Stimulated activated memory B cell treated with anti-CD40 and anti-IgM and Interleukin-4, amounts not matched to agents 10 μg/mL and 1 μg/mL and 100 μg/mL, for 72 hours (primary cell): Measurements from ENCODE around the gene ANKRD37.
A peak's percentile ranks its signal among the peaks of the same experiment; 100 is the strongest.
"Not testable (repeated sequence)": the region's sequence is repeated elsewhere in the genome, so short reads cannot be mapped to it uniquely, and the experiment has no call there.

Experiments used
- ATAC-seq: fragments of 150-1000 bp; cut with Tn5 transposase; 2 replicates; pipeline ENCODE4 v1.10.0; 2021
- H3K27ac Mint-ChIP-seq: one replicate; pipeline ENCODE4 v1.8.0; 2022; ENCODE audit warnings: mild to moderate bottlenecking, mixed read lengths
- H3K27me3 Mint-ChIP-seq: one replicate; pipeline ENCODE4 v1.8.0; 2022; ENCODE audit warnings: mixed read lengths
- H3K36me3 Mint-ChIP-seq: one replicate; pipeline ENCODE4 v1.8.0; 2022; ENCODE audit warnings: mixed read lengths
- H3K4me1 Mint-ChIP-seq: one replicate; pipeline ENCODE4 v1.8.0; 2022; ENCODE audit warnings: mixed read lengths
- H3K4me3 Mint-ChIP-seq: one replicate; pipeline ENCODE4 v1.8.0; 2022; ENCODE audit warnings: mild to moderate bottlenecking, moderate library complexity, mixed read lengths
- H3K9me3 Mint-ChIP-seq: one replicate; pipeline ENCODE4 v1.8.0; 2022; ENCODE audit warnings: mixed read lengths

Gene ANKRD37

GRCh38 chr4:185396724-185397385 lies at the start of gene ANKRD37:
ANKRD37 (plus strand) TSS chr4:185396841; CDS start chr4:185396924, 83 bp downstream.
- no peaks in the 10 kb centered on the region for H3K27me3 Mint-ChIP-seq
- H3K27ac Mint-ChIP-seq: peak within 1 kb of the TSS; percentile 95
- H3K4me1 Mint-ChIP-seq: peaks cover 47% of the 10 kb centered on the region
- H3K36me3 Mint-ChIP-seq: peaks cover 15% of the 10 kb centered on the region
- ATAC-seq: no peak
- peak within 1 kb of the TSS; percentile 91 for H3K4me3 Mint-ChIP-seq
- H3K9me3 Mint-ChIP-seq: no peaks in the 10 kb centered on the region

GRCh38 chr4:185346975-185347601 lies 49.6 kb upstream of the ANKRD37 start:
- no peak for ATAC-seq
- Mint-ChIP-seq H3K27ac (no peak overlapping the region), H3K4me3 (no peak overlapping the region), H3K9me3 (no peaks in the 10 kb centered on the region), H3K36me3 (peaks cover 60% of the 10 kb centered on the region), H3K4me1 (peaks cover 48% of the 10 kb centered on the region), H3K27me3 (no peaks in the 10 kb centered on the region)

GRCh38 chr4:185351691-185352090 lies 45.0 kb upstream of the ANKRD37 start:
- Mint-ChIP-seq H3K36me3 (peaks cover 89% of the 10 kb centered on the region), H3K27me3 (no peaks in the 10 kb centered on the region), H3K27ac (no peak overlapping the region), H3K9me3 (no peaks in the 10 kb centered on the region), H3K4me3 (no peak overlapping the region), H3K4me1 (peaks cover 28% of the 10 kb centered on the region)
- ATAC-seq: no peak

- H3K36me3 Mint-ChIP-seq: peaks cover 84% of the 10 kb centered on the region
- ATAC-seq: no peak
- H3K4me1 Mint-ChIP-seq: peaks cover 28% of the 10 kb centered on the region
- H3K4me3 Mint-ChIP-seq: no peak overlapping the region
- no peaks in the 10 kb centered on the region for H3K27me3 Mint-ChIP-seq
- H3K9me3 Mint-ChIP-seq: no peaks in the 10 kb centered on the region
- H3K27ac Mint-ChIP-seq: peak overlapping the region; percentile 25
These were observed 44.4 kb upstream of the ANKRD37 start for GRCh38 chr4:185352202-185352601.

GRCh38 chr4:185352741-185353140 lies 43.9 kb upstream of the ANKRD37 start:
- Mint-ChIP-seq H3K27me3 (no peaks in the 10 kb centered on the region), H3K36me3 (peaks cover 82% of the 10 kb centered on the region), H3K9me3 (no peaks in the 10 kb centered on the region), H3K27ac (peak overlapping the region; percentile 25), H3K4me1 (peaks cover 28% of the 10 kb centered on the region), H3K4me3 (no peak overlapping the region)
- no peak for ATAC-seq

- H3K4me3 Mint-ChIP-seq: no peak overlapping the region
- no peaks in the 10 kb centered on the region for H3K9me3 Mint-ChIP-seq
- no peak overlapping the region for H3K27ac Mint-ChIP-seq
- peaks cover 46% of the 10 kb centered on the region for H3K36me3 Mint-ChIP-seq
- H3K4me1 Mint-ChIP-seq: peaks cover 8% of the 10 kb centered on the region
- H3K27me3 Mint-ChIP-seq: no peaks in the 10 kb centered on the region
- ATAC-seq: no peak
These were observed 39.4 kb upstream of the ANKRD37 start for GRCh38 chr4:185357211-185357610.

GRCh38 chr4:185357733-185358440 lies 38.8 kb upstream of the ANKRD37 start:
- H3K9me3 Mint-ChIP-seq: no peaks in the 10 kb centered on the region
- peaks cover 42% of the 10 kb centered on the region for H3K36me3 Mint-ChIP-seq
- H3K4me3 Mint-ChIP-seq: no peak overlapping the region
- no peaks in the 10 kb centered on the region for H3K27me3 Mint-ChIP-seq
- H3K4me1 Mint-ChIP-seq: peaks cover 1% of the 10 kb centered on the region
- no peak overlapping the region for H3K27ac Mint-ChIP-seq
- no peak for ATAC-seq

- no peak overlapping the region for H3K27ac Mint-ChIP-seq
- peaks cover 40% of the 10 kb centered on the region for H3K36me3 Mint-ChIP-seq
- no peak overlapping the region for H3K4me3 Mint-ChIP-seq
- peak; percentile 55 for ATAC-seq
- no peaks in the 10 kb centered on the region for H3K9me3 Mint-ChIP-seq
- no peaks in the 10 kb centered on the region for H3K4me1 Mint-ChIP-seq
- no peaks in the 10 kb centered on the region for H3K27me3 Mint-ChIP-seq
These were observed 38.1 kb upstream of the ANKRD37 start for GRCh38 chr4:185358514-185358913.

- Mint-ChIP-seq H3K27me3 (no peaks in the 10 kb centered on the region), H3K4me1 (no peaks in the 10 kb centered on the region), H3K36me3 (peaks cover 35% of the 10 kb centered on the region), H3K9me3 (no peaks in the 10 kb centered on the region), H3K4me3 (no peak overlapping the region), H3K27ac (no peak overlapping the region)
- no peak for ATAC-seq
These were observed 37.7 kb upstream of the ANKRD37 start for GRCh38 chr4:185358959-185359358.

- Mint-ChIP-seq H3K36me3 (peaks cover 26% of the 10 kb centered on the region), H3K4me3 (no peak overlapping the region), H3K27me3 (no peaks in the 10 kb centered on the region), H3K27ac (no peak overlapping the region), H3K9me3 (no peaks in the 10 kb centered on the region), H3K4me1 (no peaks in the 10 kb centered on the region)
- ATAC-seq: no peak
These were observed 36.7 kb upstream of the ANKRD37 start for GRCh38 chr4:185359767-185360446.

GRCh38 chr4:185361872-185362271 lies 34.8 kb upstream of the ANKRD37 start:
- Mint-ChIP-seq H3K27me3 (no peaks in the 10 kb centered on the region), H3K4me1 (no peaks in the 10 kb centered on the region), H3K36me3 (peaks cover 22% of the 10 kb centered on the region), H3K9me3 (no peaks in the 10 kb centered on the region), H3K27ac (no peak overlapping the region), H3K4me3 (no peak overlapping the region)
- no peak for ATAC-seq

- not testable (repeated sequence) for H3K4me3 Mint-ChIP-seq, H3K27me3 Mint-ChIP-seq, H3K9me3 Mint-ChIP-seq, H3K4me1 Mint-ChIP-seq, H3K27ac Mint-ChIP-seq, ATAC-seq
- H3K36me3 Mint-ChIP-seq: peaks cover 19% of the 10 kb centered on the region
These were observed 34.1 kb upstream of the ANKRD37 start for GRCh38 chr4:185362570-185362969.

GRCh38 chr4:185363251-185363650 lies 33.4 kb upstream of the ANKRD37 start:
- Mint-ChIP-seq H3K4me1 (no peaks in the 10 kb centered on the region), H3K27me3 (no peaks in the 10 kb centered on the region), H3K36me3 (peaks cover 20% of the 10 kb centered on the region), H3K4me3 (no peak overlapping the region), H3K9me3 (no peaks in the 10 kb centered on the region), H3K27ac (no peak overlapping the region)
- ATAC-seq: no peak

- Mint-ChIP-seq H3K4me1 (no peaks in the 10 kb centered on the region), H3K4me3 (no peak overlapping the region), H3K27ac (no peak overlapping the region), H3K36me3 (peaks cover 24% of the 10 kb centered on the region), H3K27me3 (no peaks in the 10 kb centered on the region), H3K9me3 (no peaks in the 10 kb centered on the region)
- no peak for ATAC-seq
These were observed 31.8 kb upstream of the ANKRD37 start for GRCh38 chr4:185364886-185365285.

- H3K27ac Mint-ChIP-seq: no peak overlapping the region
These were observed 26.9 kb upstream of the ANKRD37 start for GRCh38 chr4:185369731-185370130.

More at GRCh38 chr4:185369731-185370130, 26.9 kb upstream of the ANKRD37 start:
- ATAC-seq: no peak
- no peaks in the 10 kb centered on the region for H3K27me3 Mint-ChIP-seq
- no peaks in the 10 kb centered on the region for H3K4me1 Mint-ChIP-seq
- no peaks in the 10 kb centered on the region for H3K9me3 Mint-ChIP-seq
- peaks cover 39% of the 10 kb centered on the region for H3K36me3 Mint-ChIP-seq
- no peak overlapping the region for H3K4me3 Mint-ChIP-seq
